Measurements from ENCODE around the gene EXOC6B.

Gene EXOC6B

DNA sequence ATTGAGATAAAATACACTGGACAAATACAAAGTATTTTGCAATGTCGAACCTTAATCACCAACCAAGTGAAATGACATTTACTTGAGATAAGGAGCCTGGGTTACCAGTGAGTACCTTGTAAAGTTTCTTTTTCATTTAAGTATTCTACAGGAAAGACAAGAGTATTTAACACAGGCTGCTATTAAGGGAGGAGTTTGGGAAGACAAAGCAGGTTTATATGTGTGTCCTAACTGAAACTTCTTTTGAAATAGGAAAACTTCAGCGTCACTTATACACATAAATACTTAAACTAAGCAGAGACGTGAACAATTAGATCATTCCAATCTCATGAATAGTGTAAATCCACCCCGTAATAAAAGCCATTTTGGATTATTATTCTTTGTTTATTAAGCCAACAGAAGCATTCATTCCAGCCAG, 551.4 kb downstream of the EXOC6B start:
- Histone ChIP-seq H3K9ac (ENCODE audit: low read length) (no peak overlapping the region), H3K27ac (ENCODE audit: low read depth, low read length) (no peak overlapping the region), H3K79me1 (ENCODE audit: low read length) (no peaks in the 10 kb centered on the region), H4K8ac (ENCODE audit: low read depth, low read length) (no peak overlapping the region), H3K4me2 (ENCODE audit: low read length) (no peak overlapping the region), H4K91ac (ENCODE audit: low read depth, low read length) (no peak overlapping the region), H2AFZ (ENCODE audit: insufficient read depth, low read length, poor library complexity) (no peak overlapping the region), H3K36me3 (ENCODE audit: control insufficient read depth in 1 of 2, insufficient read depth in 2 of 2, low read length in 2 of 2) (no peaks in the 10 kb centered on the region), H3K4ac (ENCODE audit: low read depth, low read length) (no peak overlapping the region), H3K27me3 (ENCODE audit: insufficient read depth, low read length) (no peaks in the 10 kb centered on the region), H3K23ac (ENCODE audit: low read length) (no peak overlapping the region), H3K4me1 (ENCODE audit: control insufficient read depth in 1 of 2, insufficient read depth in 2 of 2, low read length in 2 of 2) (peaks cover 0 to 1% of the 10 kb centered on the region in 2 experiments), H2BK120ac (ENCODE audit: insufficient read depth, low read length, poor library complexity) (no peak overlapping the region), H3K14ac (ENCODE audit: low read length) (no peak overlapping the region), H3K18ac (ENCODE audit: low read length) (no peak overlapping the region), H3K4me3 (ENCODE audit: low read depth, low read length) (no peak overlapping the region), H2BK5ac (ENCODE audit: low read depth, low read length, poor library complexity) (no peak overlapping the region), H3K79me2 (ENCODE audit: control insufficient read depth, insufficient read depth, low read length, poor library complexity) (no peaks in the 10 kb centered on the region), H2BK12ac (ENCODE audit: low read length) (no peak overlapping the region), H3K9me3 (ENCODE audit: insufficient read depth, low read depth, low read length) (no peaks in the 10 kb centered on the region), H2AK5ac (ENCODE audit: low read length) (no peak overlapping the region), H4K12ac (ENCODE audit: low read depth, low read length) (no peak overlapping the region)
- WGBS (ENCODE audit: extremely low coverage, insufficient coverage, insufficient read length) = no CpG with 5 or more reads among the region's 4 CpGs
- DNase-seq = no peak

DNA sequence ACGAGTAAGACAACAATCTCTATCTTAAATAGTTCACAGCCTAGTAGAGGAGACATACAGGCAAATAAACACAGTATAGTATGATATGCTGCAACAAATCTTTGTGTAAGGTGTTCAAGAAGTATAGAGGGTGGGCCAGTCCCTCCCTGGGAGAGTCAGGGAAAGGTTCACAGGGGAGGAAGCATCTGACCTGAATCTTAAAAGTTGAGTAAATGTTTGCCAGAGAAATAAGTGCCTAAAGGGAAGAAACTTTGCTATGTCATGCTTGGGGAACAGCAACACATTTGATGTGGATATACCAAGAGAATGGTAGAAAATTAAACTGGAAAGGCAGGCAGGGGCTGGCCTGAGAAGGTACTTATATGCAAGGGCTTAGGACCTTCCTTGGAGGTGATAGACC, 552.4 kb downstream of the EXOC6B start:
- no CpG with 5 or more reads among the region's 1 CpG for WGBS (ENCODE audit: extremely low coverage, insufficient coverage, insufficient read length)
- H3K4me3 ChIP-seq (ENCODE audit: low read depth, low read length) = no peak overlapping the region

DNA sequence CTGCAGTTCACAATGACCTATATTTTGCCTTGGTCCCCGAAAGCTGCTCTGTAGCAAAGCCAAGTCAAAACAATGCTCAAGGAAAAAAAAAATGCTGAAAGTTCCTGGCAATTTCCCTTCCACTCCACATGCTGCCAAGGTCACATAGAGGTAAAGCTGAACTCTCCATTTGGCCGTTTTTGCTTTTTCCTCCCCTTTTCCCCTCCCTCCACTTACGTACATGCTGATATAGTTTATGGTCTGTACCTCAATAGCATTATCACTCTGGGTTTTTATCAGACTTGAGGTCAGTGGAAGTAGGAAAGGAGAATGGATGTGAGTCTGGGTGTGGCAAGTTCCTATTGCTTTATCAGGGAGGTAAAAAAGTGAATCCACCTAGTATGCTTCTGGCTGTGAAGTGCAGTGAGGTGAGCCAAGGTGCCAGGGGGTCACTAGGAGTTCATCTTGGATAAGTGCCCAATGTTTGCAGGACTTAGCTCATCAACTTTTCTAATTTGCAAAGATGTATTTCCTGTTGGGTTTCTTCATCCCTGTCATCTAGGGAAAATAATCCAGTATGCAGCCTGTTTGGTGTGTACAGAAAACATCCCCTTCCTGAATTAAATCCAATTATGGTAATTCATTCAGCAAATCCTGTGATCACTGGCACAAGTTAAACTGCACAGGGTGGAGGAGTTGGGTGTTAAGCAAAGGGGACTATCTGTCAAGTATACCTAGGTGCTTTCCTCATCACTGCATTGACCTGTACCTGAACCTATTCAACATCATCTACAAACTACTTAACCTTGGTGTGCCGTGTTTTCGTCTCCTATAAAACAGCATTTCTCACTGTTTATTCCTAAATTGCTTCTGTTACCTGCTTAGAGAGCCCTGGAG, 553.8 kb downstream of the EXOC6B start:
- Histone ChIP-seq H2AFZ (ENCODE audit: insufficient read depth, low read length, poor library complexity) (no peak overlapping the region), H2BK120ac (ENCODE audit: insufficient read depth, low read length, poor library complexity) (no peak overlapping the region), H4K91ac (ENCODE audit: low read depth, low read length) (no peak overlapping the region), H3K9me3 (ENCODE audit: insufficient read depth, low read depth, low read length) (no peaks in the 10 kb centered on the region), H3K36me3 (ENCODE audit: control insufficient read depth in 1 of 2, insufficient read depth in 2 of 2, low read length in 2 of 2) (no peaks in the 10 kb centered on the region), H3K4me2 (ENCODE audit: low read length) (no peak overlapping the region), H4K12ac (ENCODE audit: low read depth, low read length) (no peak overlapping the region), H2BK12ac (ENCODE audit: low read length) (no peak overlapping the region), H3K18ac (ENCODE audit: low read length) (no peak overlapping the region), H3K4ac (ENCODE audit: low read depth, low read length) (no peak overlapping the region), H3K4me3 (ENCODE audit: low read depth, low read length) (no peak overlapping the region), H2BK5ac (ENCODE audit: low read depth, low read length, poor library complexity) (no peak overlapping the region), H3K27ac (ENCODE audit: low read depth, low read length) (no peak overlapping the region), H3K14ac (ENCODE audit: low read length) (no peak overlapping the region), H3K23ac (ENCODE audit: low read length) (no peak overlapping the region), H3K9ac (ENCODE audit: low read length) (no peak overlapping the region), H3K79me2 (ENCODE audit: control insufficient read depth, insufficient read depth, low read length, poor library complexity) (no peaks in the 10 kb centered on the region), H3K4me1 (ENCODE audit: control insufficient read depth in 1 of 2, insufficient read depth in 2 of 2, low read length in 2 of 2) (peaks cover 0 to 2% of the 10 kb centered on the region in 2 experiments), H3K27me3 (ENCODE audit: insufficient read depth, low read length) (no peaks in the 10 kb centered on the region), H3K79me1 (ENCODE audit: low read length) (no peaks in the 10 kb centered on the region), H4K8ac (ENCODE audit: low read depth, low read length) (no peak overlapping the region), H2AK5ac (ENCODE audit: low read length) (no peak overlapping the region)
- no peak for DNase-seq
- WGBS (ENCODE audit: extremely low coverage, insufficient coverage, insufficient read length) = no CpG with 5 or more reads among the region's 5 CpGs

More for the DNA sequence above, 552.4 kb downstream of the EXOC6B start:
- H3K14ac ChIP-seq (ENCODE audit: low read length) = no peak overlapping the region
- H4K8ac ChIP-seq (ENCODE audit: low read depth, low read length) = no peak overlapping the region
- H3K36me3 ChIP-seq (ENCODE audit: control insufficient read depth in 1 of 2, insufficient read depth in 2 of 2, low read length in 2 of 2) = no peaks in the 10 kb centered on the region
- H3K23ac ChIP-seq (ENCODE audit: low read length) = no peak overlapping the region
- no peak for DNase-seq
- no peak overlapping the region for H2AK5ac ChIP-seq (ENCODE audit: low read length)
- H3K4me1 ChIP-seq (ENCODE audit: control insufficient read depth in 1 of 2, insufficient read depth in 2 of 2, low read length in 2 of 2) = peaks cover 0 to 2% of the 10 kb centered on the region in 2 experiments
- no peak overlapping the region for H2BK5ac ChIP-seq (ENCODE audit: low read depth, low read length, poor library complexity)
- no peak overlapping the region for H3K4ac ChIP-seq (ENCODE audit: low read depth, low read length)
- H3K27me3 ChIP-seq (ENCODE audit: insufficient read depth, low read length) = no peaks in the 10 kb centered on the region
- no peak overlapping the region for H3K27ac ChIP-seq (ENCODE audit: low read depth, low read length)
- H2BK12ac ChIP-seq (ENCODE audit: low read length) = no peak overlapping the region
- no peak overlapping the region for H4K91ac ChIP-seq (ENCODE audit: low read depth, low read length)
- no peak overlapping the region for H4K12ac ChIP-seq (ENCODE audit: low read depth, low read length)
- H3K4me2 ChIP-seq (ENCODE audit: low read length) = no peak overlapping the region
- H2BK120ac ChIP-seq (ENCODE audit: insufficient read depth, low read length, poor library complexity) = no peak overlapping the region
- no peaks in the 10 kb centered on the region for H3K79me1 ChIP-seq (ENCODE audit: low read length)
- H3K79me2 ChIP-seq (ENCODE audit: control insufficient read depth, insufficient read depth, low read length, poor library complexity) = no peaks in the 10 kb centered on the region
- no peak overlapping the region for H3K18ac ChIP-seq (ENCODE audit: low read length)
- H2AFZ ChIP-seq (ENCODE audit: insufficient read depth, low read length, poor library complexity) = no peak overlapping the region
- no peaks in the 10 kb centered on the region for H3K9me3 ChIP-seq (ENCODE audit: insufficient read depth, low read depth, low read length)
- H3K9ac ChIP-seq (ENCODE audit: low read length) = no peak overlapping the region

GRCh38 chr2:72271276-72271614, 554.6 kb downstream of the EXOC6B start:
- no peak overlapping the region for H2AFZ ChIP-seq (ENCODE audit: insufficient read depth, low read length, poor library complexity)
- H3K4ac ChIP-seq (ENCODE audit: low read depth, low read length) = no peak overlapping the region
- no peak overlapping the region for H2BK120ac ChIP-seq (ENCODE audit: insufficient read depth, low read length, poor library complexity)
- H3K4me3 ChIP-seq (ENCODE audit: low read depth, low read length) = no peak overlapping the region
- no peak overlapping the region for H2AK5ac ChIP-seq (ENCODE audit: low read length)
- H3K14ac ChIP-seq (ENCODE audit: low read length) = no peak overlapping the region
- no peak overlapping the region for H3K4me2 ChIP-seq (ENCODE audit: low read length)
- no peak overlapping the region for H2BK12ac ChIP-seq (ENCODE audit: low read length)
- H4K12ac ChIP-seq (ENCODE audit: low read depth, low read length) = no peak overlapping the region
- no peak overlapping the region for H2BK5ac ChIP-seq (ENCODE audit: low read depth, low read length, poor library complexity)
- no peak for DNase-seq
- H3K9ac ChIP-seq (ENCODE audit: low read length) = no peak overlapping the region
- H3K18ac ChIP-seq (ENCODE audit: low read length) = no peak overlapping the region
- peaks cover 0 to 2% of the 10 kb centered on the region in 2 experiments for H3K4me1 ChIP-seq (ENCODE audit: control insufficient read depth in 1 of 2, insufficient read depth in 2 of 2, low read length in 2 of 2)
- WGBS (ENCODE audit: extremely low coverage, insufficient coverage, insufficient read length) = no CpG with 5 or more reads among the region's 1 CpG
- no peaks in the 10 kb centered on the region for H3K36me3 ChIP-seq (ENCODE audit: control insufficient read depth in 1 of 2, insufficient read depth in 2 of 2, low read length in 2 of 2)
- no peaks in the 10 kb centered on the region for H3K79me1 ChIP-seq (ENCODE audit: low read length)
- no peak overlapping the region for H4K8ac ChIP-seq (ENCODE audit: low read depth, low read length)
- no peak overlapping the region for H3K27ac ChIP-seq (ENCODE audit: low read depth, low read length)
- H4K91ac ChIP-seq (ENCODE audit: low read depth, low read length) = no peak overlapping the region
- no peaks in the 10 kb centered on the region for H3K9me3 ChIP-seq (ENCODE audit: insufficient read depth, low read depth, low read length)
- no peaks in the 10 kb centered on the region for H3K79me2 ChIP-seq (ENCODE audit: control insufficient read depth, insufficient read depth, low read length, poor library complexity)
- no peaks in the 10 kb centered on the region for H3K27me3 ChIP-seq (ENCODE audit: insufficient read depth, low read length)
- no peak overlapping the region for H3K23ac ChIP-seq (ENCODE audit: low read length)
